Fibroblast of skin of scalp (primary cell): ENCODE data around the gene GGCT.
"Not testable (repeated sequence)": the region's sequence is repeated elsewhere in the genome, so short reads cannot be mapped to it uniquely, and the experiment has no call there.

ENCODE experiments used
- DNase-seq: peaks from one replicate; pipeline ENCODE4 v3.0.0-alpha.2; 2013

The GGCT gene

GRCh38 chr7:30514776-30515175 lies 10.1 kb upstream of the GGCT start:
- DNase-seq, result no peak

- DNase-seq, result no peak
These were observed 9.5 kb upstream of the GGCT start for GRCh38 chr7:30514177-30514576.

GRCh38 chr7:30513762-30514161 lies 9.1 kb upstream of the GGCT start:
- DNase-seq, result no peak

GRCh38 chr7:30511973-30512662 lies 7.5 kb upstream of the GGCT start:
- no peak for DNase-seq

- no peak for DNase-seq
These were observed 6.9 kb upstream of the GGCT start for GRCh38 chr7:30511494-30511893.

- peak; percentile 27 for DNase-seq
These were observed 5.8 kb upstream of the GGCT start for GRCh38 chr7:30510124-30511075.

GRCh38 chr7:30509171-30509857 lies 4.7 kb upstream of the GGCT start:
- DNase-seq, result not testable (repeated sequence)

- DNase-seq, result not testable (repeated sequence)
These were observed 2.8 kb upstream of the GGCT start for GRCh38 chr7:30507346-30507900.

- DNase-seq, result no peak
These were observed 607 bp upstream of the GGCT start for GRCh38 chr7:30505174-30505697.

GRCh38 chr7:30503274-30504212 lies 1.1 kb downstream of the GGCT start:
- no peak for DNase-seq

- DNase-seq, result no peak
These were observed 2.0 kb downstream of the GGCT start for GRCh38 chr7:30502470-30503251.

GRCh38 chr7:30501264-30501663 lies 3.4 kb downstream of the GGCT start:
- no peak for DNase-seq

- no peak for DNase-seq
These were observed 11.4 kb downstream of the GGCT start for GRCh38 chr7:30493228-30493627.

- DNase-seq, result no peak
These were observed 13.2 kb downstream of the GGCT start for GRCh38 chr7:30491417-30491816.

GRCh38 chr7:30487371-30487770 lies 17.3 kb downstream of the GGCT start:
- DNase-seq, result no peak

GRCh38 chr7:30485667-30486066 lies 19.0 kb downstream of the GGCT start:
- DNase-seq, result no peak

- DNase-seq, result not testable (repeated sequence)
These were observed 23.2 kb downstream of the GGCT start for GRCh38 chr7:30481416-30481815.

- peak; percentile 59 for DNase-seq
These were observed 25.2 kb downstream of the GGCT start for GRCh38 chr7:30479202-30480120.
